ENCODE results near the gene CC2D1A. TPM values are rescaled to one million over a fixed set of nuclear protein-coding genes. Genes with fewer than 3 reads are reported as not detected.

CC2D1A gene
- total RNA-seq, 4 donors from 2014 or later: 29.3 to 36.4 (median 31.3) TPM

DNA sequence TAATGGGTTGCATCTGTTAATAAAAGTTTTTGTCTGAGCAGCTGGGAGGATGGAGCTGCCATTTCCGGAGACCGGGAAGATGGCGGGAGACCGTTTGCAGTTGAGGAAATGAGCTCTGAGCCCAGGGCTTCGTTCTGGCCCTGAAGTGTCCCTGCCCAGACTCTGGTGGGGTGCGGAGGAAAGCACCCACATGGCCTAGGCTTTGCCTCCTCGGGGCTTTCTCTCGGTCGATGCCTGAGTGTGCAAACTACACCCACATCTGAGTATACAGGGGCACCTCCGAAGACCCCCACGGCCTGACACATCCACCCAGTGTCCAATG, 44.6 kb upstream of the CC2D1A start:
- no peaks in the 10 kb centered on the region for H3K36me3 ChIP-seq
- DNase-seq: no peak
- peak overlapping the region; percentile 75 to 92 (median 89) for H3K27ac ChIP-seq
- WGBS, 2 donors: 47 to 55% methylated on average over 11 of the region's 11 CpGs
- no peaks in the 10 kb centered on the region for H3K9me3 ChIP-seq
- no peaks in the 10 kb centered on the region for H3K27me3 ChIP-seq
- peaks cover 4 to 20% of the 10 kb centered on the region in 2 donors for H3K4me1 ChIP-seq
- no peak for TF ChIP-seq POLR2A (IDR thresholded peaks at IDR 0.05)
- TF ChIP-seq, protein P1, sequence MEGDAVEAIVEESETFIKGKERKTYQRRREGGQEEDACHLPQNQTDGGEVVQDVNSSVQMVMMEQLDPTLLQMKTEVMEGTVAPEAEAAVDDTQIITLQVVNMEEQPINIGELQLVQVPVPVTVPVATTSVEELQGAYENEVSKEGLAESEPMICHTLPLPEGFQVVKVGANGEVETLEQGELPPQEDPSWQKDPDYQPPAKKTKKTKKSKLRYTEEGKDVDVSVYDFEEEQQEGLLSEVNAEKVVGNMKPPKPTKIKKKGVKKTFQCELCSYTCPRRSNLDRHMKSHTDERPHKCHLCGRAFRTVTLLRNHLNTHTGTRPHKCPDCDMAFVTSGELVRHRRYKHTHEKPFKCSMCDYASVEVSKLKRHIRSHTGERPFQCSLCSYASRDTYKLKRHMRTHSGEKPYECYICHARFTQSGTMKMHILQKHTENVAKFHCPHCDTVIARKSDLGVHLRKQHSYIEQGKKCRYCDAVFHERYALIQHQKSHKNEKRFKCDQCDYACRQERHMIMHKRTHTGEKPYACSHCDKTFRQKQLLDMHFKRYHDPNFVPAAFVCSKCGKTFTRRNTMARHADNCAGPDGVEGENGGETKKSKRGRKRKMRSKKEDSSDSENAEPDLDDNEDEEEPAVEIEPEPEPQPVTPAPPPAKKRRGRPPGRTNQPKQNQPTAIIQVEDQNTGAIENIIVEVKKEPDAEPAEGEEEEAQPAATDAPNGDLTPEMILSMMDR (IDR thresholded peaks at IDR 0.05): no peak
- no peak overlapping the region for H3K4me3 ChIP-seq (replicated peaks in 1 of 3)
- intact Hi-C loops (cut with DNase I): no loop called here

DNA sequence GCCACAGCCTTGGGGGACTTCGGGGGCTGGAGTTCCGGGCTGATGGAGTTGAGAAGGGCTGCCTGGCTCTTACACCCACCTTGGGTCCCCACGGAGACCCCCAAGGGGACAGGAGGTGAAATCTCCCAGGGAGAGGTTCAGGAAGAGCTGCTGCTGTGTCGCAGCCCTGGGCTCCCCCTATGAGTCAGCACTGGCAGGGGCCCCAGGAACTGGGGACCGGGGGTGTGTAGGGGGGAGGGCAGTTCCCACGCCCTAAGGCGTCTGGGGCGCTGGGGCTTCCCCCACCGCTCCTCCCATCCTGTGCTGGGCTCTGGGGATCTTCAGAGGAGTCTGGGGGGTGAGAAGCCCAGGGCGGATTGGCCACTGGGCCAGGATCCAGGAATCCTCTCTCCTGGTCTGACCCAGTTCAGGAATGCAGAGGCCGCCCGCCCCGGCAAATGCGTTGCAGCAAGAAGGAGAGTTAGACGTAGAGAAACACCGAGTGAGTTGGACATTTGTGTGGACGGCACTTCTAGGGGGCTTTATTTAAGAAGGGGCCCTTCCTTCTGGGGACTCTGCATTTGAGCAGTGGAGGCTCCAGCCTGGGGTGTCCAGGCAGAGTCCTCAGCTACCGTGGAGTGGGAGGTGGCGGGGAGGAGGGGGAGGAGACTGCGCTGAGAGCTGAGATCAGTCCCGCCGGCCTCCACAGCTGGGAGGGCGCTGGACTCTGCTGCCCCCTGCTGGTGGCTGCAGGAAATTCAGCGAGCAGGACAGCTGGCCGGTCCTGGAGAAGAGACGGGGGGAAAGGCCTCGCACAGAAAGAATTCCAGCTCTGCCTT, 44.1 kb upstream of the CC2D1A start:
- H3K4me3 ChIP-seq (replicated peaks in 1 of 3): peak overlapping the region in 1 of 3 donors; percentile 20
- peaks cover 5 to 22% of the 10 kb centered on the region in 2 donors for H3K4me1 ChIP-seq
- H3K27me3 ChIP-seq: no peaks in the 10 kb centered on the region
- intact Hi-C loops (cut with DNase I): loop anchor here (2.0 kb wide), 1 partner anchor 77 kb away; no protein-coding TSS in a partner anchor
- no peaks in the 10 kb centered on the region for H3K36me3 ChIP-seq
- WGBS, 2 donors: 0 to 4% methylated on average over 18 to 23 of the region's 27 CpGs
- DNase-seq: peak; percentile 94 to 95
- peak overlapping the region; percentile 75 to 92 (median 89) for H3K27ac ChIP-seq
- peak in 1 of 2 donors; percentile 77 for TF ChIP-seq POLR2A (IDR thresholded peaks at IDR 0.05)
- TF ChIP-seq, protein P1 (IDR thresholded peaks at IDR 0.05): peak; percentile 94 to 99 (median 98)
- no peaks in the 10 kb centered on the region for H3K9me3 ChIP-seq

DNA sequence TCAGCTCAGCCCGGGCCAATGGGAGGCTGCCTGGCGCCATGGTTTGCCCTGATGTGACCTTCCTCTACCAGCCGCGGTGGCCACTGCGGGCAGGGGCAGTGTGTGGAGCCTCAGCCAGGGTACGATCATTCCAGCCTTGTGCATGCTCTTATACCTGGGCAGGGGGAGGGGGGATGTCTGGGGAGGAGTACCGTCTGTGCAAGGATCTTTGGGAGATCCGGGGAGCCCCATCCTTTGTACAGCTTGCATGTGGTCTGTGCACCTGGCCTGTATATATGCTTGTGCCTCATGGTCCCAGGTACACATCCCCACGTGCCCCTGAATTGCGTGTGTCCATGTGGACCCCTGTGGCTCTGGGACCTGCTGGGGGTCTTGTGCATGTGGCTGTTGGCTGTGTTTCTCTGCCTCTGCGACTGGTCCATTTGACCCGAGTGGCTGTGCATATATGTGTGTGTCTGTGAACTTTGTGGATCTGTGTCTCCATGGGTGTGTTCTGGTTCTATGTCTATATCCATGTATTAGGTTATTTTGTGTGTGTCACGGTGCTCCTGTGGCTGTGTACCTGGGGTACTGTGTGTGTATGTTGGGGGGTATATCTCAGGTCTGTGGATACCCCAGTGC, 41.8 kb upstream of the CC2D1A start:
- Histone ChIP-seq H3K9me3 (no peaks in the 10 kb centered on the region), H3K4me1 (peaks cover 5 to 22% of the 10 kb centered on the region in 2 donors), H3K27me3 (no peaks in the 10 kb centered on the region), H3K27ac (no peak overlapping the region), H3K4me3 (replicated peaks in 1 of 3) (no peak overlapping the region), H3K36me3 (no peaks in the 10 kb centered on the region)
- 51 to 66% methylated on average over 7 to 9 of the region's 13 CpGs for WGBS, 2 donors
- TF ChIP-seq, protein P1 (IDR thresholded peaks at IDR 0.05): no peak
- TF ChIP-seq POLR2A (IDR thresholded peaks at IDR 0.05): no peak
- intact Hi-C loops (cut with DNase I): no loop called here
- no peak for DNase-seq

DNA sequence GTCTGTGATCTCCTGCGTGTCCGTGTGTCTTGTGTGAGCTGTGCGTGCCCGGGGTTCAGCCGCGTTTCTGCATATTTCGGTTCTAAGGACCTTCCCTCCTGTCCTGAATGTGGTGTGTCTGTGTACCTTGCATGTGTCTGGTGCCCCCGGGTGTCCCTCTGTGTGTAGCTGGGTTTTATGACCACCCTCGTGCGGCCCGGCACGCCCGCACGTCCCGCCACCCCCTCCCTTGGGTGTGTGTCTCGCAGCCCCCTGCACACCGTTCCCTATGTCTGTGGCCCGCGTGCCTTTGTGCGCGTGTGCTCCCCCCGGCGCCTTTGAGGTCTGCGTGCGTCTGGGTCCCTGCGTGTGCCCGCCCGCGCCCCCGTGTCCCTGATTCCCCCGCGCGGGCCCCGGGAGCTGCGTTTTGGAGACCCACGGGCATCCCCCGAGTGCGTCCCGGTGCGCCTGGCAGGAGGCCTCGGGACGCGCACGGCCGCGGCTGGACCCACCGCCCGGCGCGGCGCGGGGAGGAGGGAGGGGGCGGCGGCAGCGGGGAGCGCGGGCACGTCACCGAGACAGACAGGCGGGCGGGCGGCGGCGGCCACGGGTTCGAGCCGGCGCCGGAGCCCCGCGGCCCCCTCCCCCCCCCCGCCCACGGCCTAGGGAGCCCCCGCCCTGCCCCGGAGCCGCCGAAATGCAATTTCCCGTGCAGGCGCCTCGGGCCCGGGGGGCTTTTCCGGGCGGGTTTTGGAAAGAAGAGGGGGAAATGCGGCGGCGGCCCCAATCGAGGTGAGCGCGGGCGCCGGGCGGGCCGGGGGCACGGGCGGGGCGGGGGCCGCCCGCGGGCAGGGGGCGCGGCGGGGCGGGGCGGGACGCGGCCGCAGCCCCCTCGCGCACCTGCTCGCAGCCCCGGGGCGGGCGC, 41.1 kb upstream of the CC2D1A start:
- TF ChIP-seq POLR2A (IDR thresholded peaks at IDR 0.05): no peak
- TF ChIP-seq, protein P1 (IDR thresholded peaks at IDR 0.05): no peak
- peak overlapping the region in 1 of 3 donors; percentile 21 for H3K27ac ChIP-seq
- 13 to 29% methylated on average over 12 to 18 of the region's 113 CpGs for WGBS, 2 donors
- intact Hi-C loops (cut with DNase I): no loop called here
- H3K4me1 ChIP-seq: peaks cover 5 to 22% of the 10 kb centered on the region in 2 donors
- H3K4me3 ChIP-seq (replicated peaks in 1 of 3): peak overlapping the region in 1 of 3 donors; percentile 74
- no peaks in the 10 kb centered on the region for H3K27me3 ChIP-seq
- DNase-seq: no peak
- H3K36me3 ChIP-seq: no peaks in the 10 kb centered on the region
- H3K9me3 ChIP-seq: no peaks in the 10 kb centered on the region
